Inflammatory macrophage treated with lipopolysaccharide for 1 hour (primary cell): ENCODE data around the gene SPINK6.

ENCODE experiments used
- DNase-seq, 2 donors: peaks; one replicate each; pipeline ENCODE4 v3.0.0-alpha.2; 2020 to 2022

Gene SPINK6

GRCh38 chr5:148202531-148203203, at the start of gene SPINK6:
TSS of gene SPINK6 (plus strand) at chr5:148203042. CDS start at chr5:148203097, 55 bp downstream.
- DNase-seq, result no peak

GRCh38 chr5:148156609-148157008, 46.2 kb upstream of the SPINK6 start:
- DNase-seq, result no peak

GRCh38 chr5:148162038-148162437, 40.8 kb upstream of the SPINK6 start:
- DNase-seq, result no peak

GRCh38 chr5:148163345-148163744, 39.5 kb upstream of the SPINK6 start:
- DNase-seq, result no peak

GRCh38 chr5:148166550-148167283, 36.1 kb upstream of the SPINK6 start:
- no peak for DNase-seq

- DNase-seq, result no peak
Measured at GRCh38 chr5:148168246-148168645, 34.6 kb upstream of the SPINK6 start, which contains the start of gene SPINK14. TSS of gene SPINK14 (plus strand) at chr5:148168546. CDS start at chr5:148169733, 1,187 bp downstream.

- DNase-seq, result no peak
Measured at GRCh38 chr5:148172377-148172776, 30.5 kb upstream of the SPINK6 start.

GRCh38 chr5:148176480-148176879, 26.4 kb upstream of the SPINK6 start:
- DNase-seq, result no peak

- DNase-seq, result no peak
Measured at GRCh38 chr5:148177207-148177606, 25.6 kb upstream of the SPINK6 start.

GRCh38 chr5:148179234-148179824, 23.5 kb upstream of the SPINK6 start:
- peak; percentile 66 to 84 for DNase-seq

- DNase-seq, result peak; percentile 95 to 98
Measured at GRCh38 chr5:148186248-148187003, 16.4 kb upstream of the SPINK6 start.

- DNase-seq, result no peak
Measured at GRCh38 chr5:148191010-148191409, 11.8 kb upstream of the SPINK6 start.

GRCh38 chr5:148193202-148193601, 9.6 kb upstream of the SPINK6 start:
- DNase-seq, result no peak

GRCh38 chr5:148201151-148201550, 1.7 kb upstream of the SPINK6 start:
- DNase-seq, result peak in 1 of 2 donors; percentile 29

- DNase-seq, result peak; percentile 56 to 75
Measured at GRCh38 chr5:148205044-148205806, 2.4 kb downstream of the SPINK6 start.

GRCh38 chr5:148205865-148206264, 3.0 kb downstream of the SPINK6 start:
- no peak for DNase-seq

- no peak for DNase-seq
Measured at GRCh38 chr5:148206620-148207019, 3.8 kb downstream of the SPINK6 start.

- no peak for DNase-seq
Measured at GRCh38 chr5:148208226-148208625, 5.4 kb downstream of the SPINK6 start.

- DNase-seq, result no peak
Measured at GRCh38 chr5:148209151-148209770, 6.4 kb downstream of the SPINK6 start.

- no peak for DNase-seq
Measured at GRCh38 chr5:148214665-148215185, 11.9 kb downstream of the SPINK6 start.

GRCh38 chr5:148221508-148221907, 18.7 kb downstream of the SPINK6 start:
- DNase-seq, result no peak
